Transverse colon (tissue), 4 donors: ENCODE measurements around the gene ITGB8. TPM values are rescaled to one million over a fixed set of nuclear protein-coding genes. Genes with fewer than 3 reads are reported as not detected.

Source experiments
- DNase-seq: peaks from one replicate; pipeline ENCODE4 v3.0.0-alpha.2; 2019
- H3K27ac ChIP-seq, 4 donors: fragments of 200-600 bp; sonication (generic); 2 replicates each; pipeline ENCODE4 v1.5.1; 2016 to 2018; ENCODE audit warnings: inconsistent platforms in 4 of 4
- H3K27me3 ChIP-seq: fragments of 200-600 bp; sonication (generic); 2 replicates; pipeline ENCODE4 v1.5.1; 2017; ENCODE audit warnings: inconsistent platforms
- H3K36me3 ChIP-seq, 4 donors: fragments of 200-600 bp; sonication (generic); 2 replicates each; pipeline ENCODE4 v1.5.1; 2017 to 2019; ENCODE audit warnings: inconsistent platforms in 4 of 4
- H3K4me1 ChIP-seq, 4 donors: fragments of 200-600 bp; sonication (generic); 2 replicates each; pipeline ENCODE4 v1.5.1; 2017 to 2020; ENCODE audit warnings: inconsistent platforms in 4 of 4
- H3K4me3 ChIP-seq, 4 donors: fragments of 200-600 bp; sonication (generic); 1 replicate in 1 of 4; 2 replicates in 3 of 4; pipeline versions ENCODE4 v1.5.1 to v1.6.1; 2017 to 2019; ENCODE audit warnings: inconsistent platforms in 4 of 4
- H3K9me3 ChIP-seq, 2 donors: fragments of 200-600 bp; sonication (generic); 2 replicates each; pipeline ENCODE4 v1.5.1; 2017 to 2019; ENCODE audit warnings: inconsistent platforms in 2 of 2
- EP300 ChIP-seq: sonication (generic); formaldehyde crosslinking; IDR thresholded peaks from one replicate; pipeline ENCODE4 v1.6.1; 2017; ENCODE audit warnings: antibody characterized with exemption, low read depth
- POLR2A ChIP-seq: fragments of 450-650 bp; IDR thresholded peaks from one replicate; pipeline ENCODE4 v1.6.1; 2016; ENCODE audit warnings: antibody characterized with exemption, mild to moderate bottlenecking, moderate library complexity
- POLR2AphosphoS5 ChIP-seq, 3 donors: sonication (generic); formaldehyde crosslinking; IDR thresholded peaks; one replicate each; pipeline ENCODE4 v1.6.1; 2016; ENCODE audit warnings: antibody characterized with exemption in 3 of 3
- WGBS, 2 donors: methylation state at CpG; one replicate each; pipeline ENCODE4 v1.1.5; 2018; ENCODE audit warnings: low coverage in 1 of 2; 5-methylcytosine and 5-hydroxymethylcytosine counted together
- in situ Hi-C, 4 donors: fragments of 200-750 bp; cut with MboI; loops; one replicate each; pipeline versions ENCODE4 v1.15.0 to v1.15.1; 2017; ENCODE audit warnings: low sequenced_read_pairs in 3 of 4, low pct_ligation_motif_present in 1 of 4, low pct_unique_long_range_greater_than_20kb in 1 of 4
- intact Hi-C: fragments of 100-400 bp; cut with DNase I; formaldehyde crosslinking; loops from one replicate; pipeline ENCODE4 v1.15.1; 2023; ENCODE audit warnings: low total_unique reads
- total RNA-seq, 4 donors: library from RNA; depleted of rRNA; stranded (reverse); fragments of >200 nt; gene quantifications; one replicate each; pipeline ENCODE4 v1.1.0, GENCODE V29; 2016
- TF ChIP-seq, protein P1 (sequence below), 5 experiments: fragments of 200-600 bp in 3 of 5; fragments of 450-650 bp in 2 of 5; sonication (generic) in 3 of 5; IDR thresholded peaks; 1 replicate in 2 of 5; 2 replicates in 3 of 5; pipeline ENCODE4 v1.5.1; 2016 to 2017; ENCODE audit warnings: antibody characterized with exemption in 5 of 5, inconsistent platforms in 3 of 5, mild to moderate bottlenecking in 2 of 5, moderate library complexity in 1 of 5

Gene ITGB8
- total RNA-seq, 4 donors from 2014 or later: 3.0 to 14.0 (median 8.6) TPM

DNA sequence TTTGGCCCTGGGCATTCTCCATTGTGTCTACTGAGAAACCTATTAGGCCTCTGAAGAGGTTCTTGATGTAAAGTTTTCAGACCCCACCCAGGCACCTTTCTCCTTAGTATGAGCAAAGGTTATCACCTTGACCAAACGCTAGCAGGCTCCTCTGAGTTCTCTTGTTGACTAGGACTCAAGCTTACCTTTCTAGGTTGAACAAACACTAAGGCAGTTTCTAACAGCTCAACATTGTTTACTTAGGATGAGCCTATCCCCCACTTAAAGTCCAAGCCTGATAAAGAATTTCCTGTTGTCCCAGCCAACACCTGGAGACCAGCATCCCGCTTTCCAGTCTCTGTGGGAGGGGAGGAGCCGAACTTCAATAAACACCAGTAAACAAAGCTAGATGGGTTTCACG lies 26.3 kb upstream of the ITGB8 start:
- DNase-seq: peak; percentile 39

DNA sequence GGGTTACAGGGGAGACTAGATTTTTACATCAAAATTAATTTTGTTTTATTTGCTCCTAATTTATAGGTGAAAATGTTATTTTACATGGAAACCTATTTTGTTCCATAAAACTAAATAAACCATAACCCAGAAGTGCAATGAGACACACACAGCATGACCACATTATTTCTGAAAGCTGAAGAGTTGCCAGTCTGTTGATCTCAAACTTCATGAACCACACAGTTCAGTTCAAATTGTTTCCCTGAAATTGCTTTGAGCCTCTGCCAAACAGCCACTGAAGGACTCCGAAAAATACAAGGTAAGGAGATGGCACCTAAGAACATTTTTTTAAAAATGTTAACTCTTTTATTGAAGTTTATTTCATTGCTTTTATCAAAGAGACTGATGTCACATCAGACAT lies 25.0 kb upstream of the ITGB8 start:
- no peaks in the 10 kb centered on the region for H3K27me3 ChIP-seq
- H3K4me1 ChIP-seq: peaks cover 0 to 34% (median 9%) of the 10 kb centered on the region in 4 donors
- no peak overlapping the region for H3K27ac ChIP-seq
- no peaks in the 10 kb centered on the region for H3K36me3 ChIP-seq
- in situ Hi-C loops (loop anchor here in 3 of 4 donors (25.0 kb wide), 3 partner anchors 143 to 593 kb away; partner anchors contain the start of gene POLR1F (in 1 of the 3)), intact Hi-C loops (no loop called here)
- TF ChIP-seq, protein P1, sequence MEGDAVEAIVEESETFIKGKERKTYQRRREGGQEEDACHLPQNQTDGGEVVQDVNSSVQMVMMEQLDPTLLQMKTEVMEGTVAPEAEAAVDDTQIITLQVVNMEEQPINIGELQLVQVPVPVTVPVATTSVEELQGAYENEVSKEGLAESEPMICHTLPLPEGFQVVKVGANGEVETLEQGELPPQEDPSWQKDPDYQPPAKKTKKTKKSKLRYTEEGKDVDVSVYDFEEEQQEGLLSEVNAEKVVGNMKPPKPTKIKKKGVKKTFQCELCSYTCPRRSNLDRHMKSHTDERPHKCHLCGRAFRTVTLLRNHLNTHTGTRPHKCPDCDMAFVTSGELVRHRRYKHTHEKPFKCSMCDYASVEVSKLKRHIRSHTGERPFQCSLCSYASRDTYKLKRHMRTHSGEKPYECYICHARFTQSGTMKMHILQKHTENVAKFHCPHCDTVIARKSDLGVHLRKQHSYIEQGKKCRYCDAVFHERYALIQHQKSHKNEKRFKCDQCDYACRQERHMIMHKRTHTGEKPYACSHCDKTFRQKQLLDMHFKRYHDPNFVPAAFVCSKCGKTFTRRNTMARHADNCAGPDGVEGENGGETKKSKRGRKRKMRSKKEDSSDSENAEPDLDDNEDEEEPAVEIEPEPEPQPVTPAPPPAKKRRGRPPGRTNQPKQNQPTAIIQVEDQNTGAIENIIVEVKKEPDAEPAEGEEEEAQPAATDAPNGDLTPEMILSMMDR (IDR thresholded peaks at IDR 0.05): no peak
- TF ChIP-seq POLR2AphosphoS5 (IDR thresholded peaks at IDR 0.05): no peak
- no peak for TF ChIP-seq EP300
- TF ChIP-seq POLR2A: no peak
- 84 to 86% methylated on average over 1 of the region's 1 CpG for WGBS, 2 donors
- H3K9me3 ChIP-seq: no peaks in the 10 kb centered on the region
- DNase-seq: no peak
- no peak overlapping the region for H3K4me3 ChIP-seq

More for the DNA sequence above, 26.3 kb upstream of the ITGB8 start:
- H3K36me3 ChIP-seq: no peaks in the 10 kb centered on the region
- 61 to 64% methylated on average over 3 to 4 of the region's 4 CpGs for WGBS, 2 donors
- no peaks in the 10 kb centered on the region for H3K27me3 ChIP-seq
- intact Hi-C loops: no loop called here
- H3K27ac ChIP-seq: peak overlapping the region in 3 of 4 donors; percentile 45 to 73 (median 59)
- in situ Hi-C loops: loop anchor here in 3 of 4 donors (25.0 kb wide), 3 partner anchors 142 to 592 kb away; partner anchors contain the start of gene POLR1F (in 1 of the 3)
- no peaks in the 10 kb centered on the region for H3K9me3 ChIP-seq
- H3K4me1 ChIP-seq: peaks cover 4 to 34% (median 9%) of the 10 kb centered on the region in 4 donors
- TF ChIP-seq EP300: peak; percentile 45
- TF ChIP-seq, protein P1 (IDR thresholded peaks at IDR 0.05): no peak
- TF ChIP-seq POLR2AphosphoS5 (IDR thresholded peaks at IDR 0.05): peak in 1 of 3 donors; percentile 9
- no peak for TF ChIP-seq POLR2A
- no peak overlapping the region for H3K4me3 ChIP-seq

DNA sequence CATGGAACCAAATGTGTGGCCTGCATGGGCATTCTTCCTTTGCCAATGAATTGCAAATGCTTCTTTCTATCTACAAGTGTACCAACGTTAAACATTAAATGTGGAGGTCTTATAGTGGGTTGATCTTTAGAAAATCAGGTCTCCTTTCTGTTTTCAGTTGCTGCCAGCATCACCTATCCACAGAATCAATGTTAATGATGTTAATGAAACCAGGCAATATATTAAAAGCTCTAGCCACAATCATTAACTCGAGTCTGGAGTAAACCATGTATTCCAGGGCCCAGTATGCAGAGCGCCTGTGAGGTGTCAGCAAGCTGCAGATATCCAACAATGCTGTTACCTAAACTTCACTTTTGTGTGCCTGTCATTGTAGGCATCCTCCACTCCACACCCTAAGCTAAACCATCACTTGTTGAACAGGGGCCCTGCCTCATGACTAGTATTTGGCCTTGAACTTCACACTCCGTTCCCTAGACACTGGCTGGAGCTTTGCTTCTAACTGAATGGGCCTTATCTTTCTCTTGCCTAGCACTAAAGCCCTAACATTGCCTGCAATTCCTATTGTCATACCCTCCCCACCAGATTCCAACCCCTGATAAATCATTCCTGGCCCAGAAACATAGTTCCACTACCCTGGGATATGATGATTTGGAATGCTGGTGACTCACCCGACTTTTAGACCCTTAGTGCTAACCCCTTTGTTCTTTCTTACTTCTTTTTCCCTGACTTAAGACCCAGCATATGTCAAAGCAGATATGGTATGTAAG lies 24.3 kb upstream of the ITGB8 start:
- H3K27ac ChIP-seq: no peak overlapping the region
- intact Hi-C loops: no loop called here
- H3K4me1 ChIP-seq: peaks cover 0 to 37% (median 9%) of the 10 kb centered on the region in 4 donors
- 80 to 87% methylated on average over 2 to 5 of the region's 5 CpGs for WGBS, 2 donors
- H3K4me3 ChIP-seq: no peak overlapping the region
- in situ Hi-C loops: loop anchor here in 3 of 4 donors (25.0 kb wide), 3 partner anchors 144 to 594 kb away; partner anchors contain the start of gene POLR1F (in 1 of the 3)
- no peaks in the 10 kb centered on the region for H3K9me3 ChIP-seq
- no peaks in the 10 kb centered on the region for H3K27me3 ChIP-seq
- DNase-seq: no peak
- H3K36me3 ChIP-seq: no peaks in the 10 kb centered on the region
- no peak for TF ChIP-seq EP300
- no peak for TF ChIP-seq POLR2A
- no peak for TF ChIP-seq POLR2AphosphoS5 (IDR thresholded peaks at IDR 0.05)
- TF ChIP-seq, protein P1 (IDR thresholded peaks at IDR 0.05): no peak

DNA sequence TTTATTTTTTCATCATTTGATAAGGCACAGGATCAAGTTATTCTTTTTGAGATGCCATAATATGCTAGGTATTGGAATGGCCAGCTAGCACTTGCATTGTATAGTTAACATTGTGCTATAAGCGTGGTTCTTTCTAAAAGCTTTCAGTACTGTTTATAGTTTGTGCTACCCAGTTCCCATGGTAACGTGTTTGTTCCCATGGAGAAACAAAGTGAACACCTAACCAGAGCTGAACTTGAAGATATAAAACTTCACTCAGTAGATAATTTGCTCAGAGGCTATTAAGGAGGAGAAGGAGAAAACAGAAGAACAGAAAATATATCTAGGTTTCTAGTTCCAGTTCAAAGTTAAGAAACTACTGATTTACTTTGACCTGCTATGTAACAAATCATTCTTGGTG lies 23.6 kb upstream of the ITGB8 start:
- no peak for DNase-seq
- Histone ChIP-seq H3K27me3 (no peaks in the 10 kb centered on the region), H3K4me3 (no peak overlapping the region), H3K9me3 (no peaks in the 10 kb centered on the region), H3K4me1 (peaks cover 0 to 38% (median 9%) of the 10 kb centered on the region in 4 donors), H3K27ac (no peak overlapping the region), H3K36me3 (no peaks in the 10 kb centered on the region)
- in situ Hi-C loops (loop anchor here in 3 of 4 donors (25.0 kb wide), 3 partner anchors 145 to 595 kb away; partner anchors contain the start of gene POLR1F (in 1 of the 3)), intact Hi-C loops (no loop called here)
- 32 to 36% methylated on average over 2 of the region's 2 CpGs for WGBS, 2 donors
- TF ChIP-seq POLR2A (no peak), EP300 (no peak), POLR2AphosphoS5 (IDR thresholded peaks at IDR 0.05) (no peak)
- TF ChIP-seq, protein P1 (IDR thresholded peaks at IDR 0.05): no peak
